ENCODE measurements around the gene TTYH2.
A peak's percentile ranks its signal among the peaks of the same experiment; 100 is the strongest.
"Not testable (repeated sequence)": the region's sequence is repeated elsewhere in the genome, so short reads cannot be mapped to it uniquely, and the experiment has no call there.

The TTYH2 gene

DNA sequence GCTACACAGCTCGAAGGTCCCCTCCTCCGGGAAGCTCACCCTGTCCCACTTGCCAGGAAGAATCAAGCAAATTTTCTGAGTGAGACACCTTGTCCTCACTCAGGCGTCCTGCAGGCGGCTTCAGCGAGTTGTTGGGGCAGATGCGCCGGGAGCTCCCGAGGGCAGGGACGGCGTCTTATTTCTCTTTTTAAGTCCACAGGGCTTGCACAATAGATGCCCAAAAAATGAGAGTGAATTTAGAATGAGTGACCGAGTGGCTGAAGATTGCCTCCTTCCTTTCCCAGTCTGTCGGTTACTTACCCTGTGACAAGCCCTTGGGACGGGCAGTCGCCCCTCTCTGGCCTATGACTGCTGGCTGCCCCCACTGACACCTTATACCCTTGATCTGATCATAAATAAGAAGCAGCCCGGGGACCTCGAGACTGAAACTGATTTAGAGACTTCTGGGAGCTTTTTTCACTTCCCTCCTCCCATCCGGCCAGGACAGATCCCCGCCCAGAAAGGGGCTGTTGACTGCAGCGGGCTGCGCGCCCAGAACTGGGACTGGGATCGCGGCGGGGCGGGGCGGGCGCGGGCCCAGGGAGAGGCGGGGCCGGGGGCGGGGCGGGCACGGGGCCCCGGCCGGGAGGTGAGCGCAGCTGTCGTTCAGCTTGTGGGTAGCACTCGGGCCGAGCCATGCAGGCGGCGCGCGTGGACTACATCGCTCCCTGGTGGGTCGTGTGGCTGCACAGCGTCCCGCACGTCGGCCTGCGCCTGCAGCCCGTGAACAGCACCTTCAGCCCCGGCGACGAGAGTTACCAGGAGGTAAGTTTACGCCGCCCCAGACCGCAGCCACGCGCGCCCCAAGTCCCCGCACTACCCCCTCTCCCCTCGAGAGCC, at the start of gene TTYH2:
Gene TTYH2, plus strand, starts transcription at position 659 of the 879 bp plus-strand sequence. Its CDS starts 17 bp downstream, at position 676.
- peak; percentile 76 for DNase-seq (ENCODE audit: low spot score)

DNA sequence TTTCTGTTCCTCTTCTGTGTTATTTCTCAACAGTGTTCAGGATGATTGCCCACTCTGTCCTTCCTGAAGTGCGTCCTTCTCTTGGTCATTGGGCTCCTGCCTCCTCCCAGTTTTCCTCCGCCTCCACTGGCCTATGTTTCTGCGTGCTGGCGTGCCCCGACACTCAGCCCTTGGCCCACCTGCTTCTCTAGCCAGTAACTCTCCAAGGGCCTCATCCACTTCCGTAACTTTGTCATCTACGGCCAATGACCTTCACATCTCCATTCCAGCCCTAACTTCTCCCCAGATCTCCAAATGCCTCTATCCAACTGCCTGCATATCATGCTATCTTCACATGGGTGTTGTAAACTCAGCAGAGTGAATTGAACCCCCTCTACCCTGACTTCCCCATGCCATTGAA, 49.5 kb upstream of the TTYH2 start:
- DNase-seq (ENCODE audit: low spot score) = no peak

- DNase-seq (ENCODE audit: low spot score) = no peak
Measured at GRCh38 chr17:74164446-74165045, 48.8 kb upstream of the TTYH2 start.

- DNase-seq (ENCODE audit: low spot score) = no peak
Measured at GRCh38 chr17:74165797-74166365, 47.5 kb upstream of the TTYH2 start.

GRCh38 chr17:74170924-74171323, 42.4 kb upstream of the TTYH2 start:
- no peak for DNase-seq (ENCODE audit: low spot score)

DNA sequence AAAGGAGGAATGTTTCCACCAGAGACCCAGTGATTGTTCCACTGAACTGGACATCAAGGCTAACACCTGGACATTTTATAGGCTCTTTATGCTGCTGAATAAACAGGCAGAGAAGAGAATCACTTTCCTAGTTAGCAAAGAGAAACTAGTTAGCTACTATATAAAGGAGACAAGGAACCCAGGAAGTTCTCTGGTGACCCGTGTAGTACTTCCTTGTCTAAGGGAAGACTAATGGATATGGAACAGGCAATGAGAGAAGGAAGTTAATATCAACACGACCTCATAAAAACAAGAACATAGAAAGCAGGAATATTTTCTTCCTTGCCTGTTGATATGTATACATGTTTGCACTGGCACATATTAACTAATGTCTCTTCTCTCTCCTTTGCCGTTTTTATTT, 40.7 kb upstream of the TTYH2 start:
- DNase-seq (ENCODE audit: low spot score) = no peak

DNA sequence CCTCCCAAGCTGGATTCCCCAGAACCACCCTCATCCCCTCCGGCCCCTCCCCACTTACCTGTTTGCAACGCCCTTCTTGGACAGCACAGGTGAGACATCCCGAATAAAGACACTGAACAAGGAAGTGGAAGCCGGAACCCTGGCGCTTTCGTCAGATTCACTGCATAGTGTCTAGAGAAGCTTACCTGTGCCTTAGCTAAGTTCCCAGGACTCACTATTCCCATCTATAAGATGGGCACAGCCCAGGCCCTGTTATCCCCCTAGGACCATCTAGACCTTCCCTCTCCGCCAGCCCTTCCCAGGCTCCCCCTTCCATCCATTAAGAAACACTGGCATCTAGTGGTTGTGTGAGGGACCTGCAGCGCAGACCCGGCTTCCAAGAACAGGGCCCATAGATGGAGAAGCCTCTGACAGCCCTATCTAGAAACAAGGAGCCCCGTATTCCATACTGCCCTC, 36.8 kb upstream of the TTYH2 start:
- DNase-seq (ENCODE audit: low spot score) = peak; percentile 19

- no peak for DNase-seq (ENCODE audit: low spot score)
Measured at GRCh38 chr17:74177018-74177450, 36.3 kb upstream of the TTYH2 start.

DNA sequence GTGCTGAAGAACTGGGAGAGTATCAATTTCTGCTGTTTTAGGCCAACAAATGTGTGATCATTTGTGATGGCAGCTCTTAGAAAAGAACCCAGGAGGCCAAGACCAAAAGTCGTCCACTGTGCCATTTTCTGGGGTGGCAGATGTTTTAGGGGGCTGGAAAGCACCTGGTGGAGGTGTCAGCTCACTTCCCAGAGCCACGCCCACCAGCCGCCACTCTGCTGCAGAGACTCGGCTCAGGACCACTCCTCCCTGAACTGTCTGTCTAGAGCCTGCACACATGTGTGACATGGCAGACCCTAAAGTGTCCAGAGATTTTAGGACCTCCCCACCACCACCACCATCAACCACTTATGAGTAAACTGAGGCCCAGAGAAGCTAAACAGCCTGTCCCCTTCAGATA, 33.8 kb upstream of the TTYH2 start:
- DNase-seq (ENCODE audit: low spot score) = no peak

DNA sequence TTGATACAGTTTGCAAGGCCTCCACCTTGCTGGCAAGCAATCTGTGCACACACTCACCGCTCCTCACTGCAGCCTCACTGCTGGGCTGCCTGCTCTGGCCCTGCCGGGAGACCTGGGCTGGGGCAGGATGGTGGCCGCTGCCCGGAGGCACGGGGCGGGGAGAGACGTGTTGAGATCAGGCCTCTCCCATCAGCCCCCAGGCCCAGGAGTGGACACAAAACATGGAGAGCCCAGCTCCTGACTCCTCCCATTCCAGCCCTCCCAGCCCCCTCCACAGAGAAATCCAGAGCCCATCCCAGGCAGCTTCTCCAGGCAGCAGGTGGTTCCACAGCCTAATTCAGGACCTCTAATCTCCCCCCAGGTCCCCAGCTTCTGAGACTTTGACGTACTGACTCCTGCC, 33.0 kb upstream of the TTYH2 start:
- no peak for DNase-seq (ENCODE audit: low spot score)

DNA sequence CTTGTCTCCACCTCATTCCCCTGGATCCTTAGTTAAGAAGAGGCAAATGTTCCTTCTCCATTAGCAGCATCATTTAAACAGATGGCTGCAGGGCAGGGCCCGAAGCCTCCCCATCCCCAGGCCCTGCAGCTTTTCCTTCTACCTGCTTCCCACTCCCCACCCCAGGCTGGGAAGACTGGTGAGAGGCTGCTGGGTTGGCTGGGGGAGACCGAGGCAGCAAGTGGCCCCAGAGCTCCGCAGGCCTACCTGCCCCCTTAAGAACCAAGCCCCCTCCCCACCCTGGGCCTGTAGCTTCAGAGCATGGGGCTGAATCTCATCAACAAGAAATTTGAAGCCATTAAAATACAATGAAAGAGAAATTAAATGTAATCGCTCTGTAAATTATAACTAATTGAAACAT, 32.0 kb upstream of the TTYH2 start:
- no peak for DNase-seq (ENCODE audit: low spot score)

DNA sequence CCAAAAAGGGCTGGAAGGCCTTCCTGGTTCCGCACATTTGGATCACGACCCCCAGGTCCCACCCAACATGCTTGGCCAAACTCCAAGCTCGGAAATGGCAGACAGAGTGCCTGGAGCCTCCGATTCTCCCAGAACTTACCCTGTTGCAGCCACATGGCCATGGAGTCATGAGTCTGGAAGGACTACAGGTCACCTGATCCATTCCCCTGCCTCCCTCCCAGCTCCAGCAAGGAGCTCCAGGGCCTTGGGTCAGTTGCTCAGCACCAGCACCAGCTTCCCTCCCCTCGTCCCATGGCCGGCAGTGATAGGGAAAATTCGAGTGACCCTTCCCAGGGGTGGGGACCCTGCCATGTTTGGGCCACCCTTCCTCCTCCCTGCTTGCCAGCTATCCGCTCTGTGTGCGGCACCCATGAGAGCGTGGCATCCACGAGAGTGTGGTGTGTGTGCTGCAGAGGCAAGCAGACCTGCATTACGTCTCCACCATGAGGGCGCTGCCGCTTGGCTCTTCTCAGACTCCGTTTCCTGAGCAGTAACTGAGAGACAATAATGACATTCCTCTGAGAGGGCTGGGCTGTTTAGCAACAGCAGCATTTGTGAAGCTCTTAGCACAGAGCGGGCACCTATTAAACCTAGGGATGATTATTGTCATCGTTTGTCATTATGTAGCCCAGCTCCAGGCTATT, 31.2 kb upstream of the TTYH2 start:
- DNase-seq (ENCODE audit: low spot score) = no peak

- DNase-seq (ENCODE audit: low spot score) = no peak
Measured at GRCh38 chr17:74183411-74183810, 30.0 kb upstream of the TTYH2 start.

DNA sequence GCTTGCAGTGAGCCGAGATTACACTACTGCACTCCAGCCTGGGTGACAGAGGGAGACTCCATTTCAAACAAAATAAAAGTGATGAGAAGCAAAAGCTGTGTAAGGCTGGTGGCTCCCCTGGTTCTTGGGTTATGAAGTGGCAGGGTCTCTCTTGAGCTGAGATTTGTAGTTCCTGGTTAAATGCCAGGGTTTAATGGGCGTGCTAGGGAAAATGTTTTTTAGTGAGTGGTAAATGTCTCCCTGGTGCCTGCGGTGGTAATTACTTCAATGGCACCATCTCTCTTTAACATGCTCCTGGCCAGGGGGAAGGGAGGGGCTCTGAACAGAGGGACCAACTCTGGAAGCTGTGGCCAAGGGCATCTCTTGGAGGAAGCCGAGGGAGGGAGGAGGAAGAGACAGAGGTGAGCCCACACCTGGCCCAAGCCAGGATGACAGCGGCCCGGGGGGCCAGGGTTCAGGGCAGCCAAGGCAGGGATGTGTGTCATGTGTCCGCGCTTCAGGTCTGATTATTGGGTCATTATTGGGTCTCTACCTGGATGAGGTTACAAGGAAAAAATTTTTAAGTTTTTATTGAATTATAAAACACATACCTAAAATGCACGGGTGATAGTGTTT, 27.7 kb upstream of the TTYH2 start:
- DNase-seq (ENCODE audit: low spot score) = no peak

DNA sequence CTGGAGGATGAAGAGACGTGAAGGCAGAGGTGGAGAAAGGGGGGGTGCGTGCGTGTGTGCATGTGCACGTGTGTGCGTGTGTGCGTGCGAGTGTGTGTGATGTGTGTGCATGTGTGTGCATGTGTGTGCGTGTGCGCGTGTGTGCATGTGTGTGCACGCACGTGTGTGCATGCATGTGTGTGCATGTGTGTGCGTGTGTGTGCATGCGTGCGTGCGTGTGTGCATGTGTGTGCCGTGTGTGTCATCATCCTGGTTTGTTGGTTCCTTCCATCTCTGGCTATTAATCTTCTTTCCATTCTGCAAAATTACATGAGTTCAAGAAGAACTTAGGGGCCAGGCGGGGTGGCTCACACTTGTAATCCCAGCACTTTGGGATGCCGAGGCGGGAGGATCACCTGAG, 26.9 kb upstream of the TTYH2 start:
- DNase-seq (ENCODE audit: low spot score) = no peak

DNA sequence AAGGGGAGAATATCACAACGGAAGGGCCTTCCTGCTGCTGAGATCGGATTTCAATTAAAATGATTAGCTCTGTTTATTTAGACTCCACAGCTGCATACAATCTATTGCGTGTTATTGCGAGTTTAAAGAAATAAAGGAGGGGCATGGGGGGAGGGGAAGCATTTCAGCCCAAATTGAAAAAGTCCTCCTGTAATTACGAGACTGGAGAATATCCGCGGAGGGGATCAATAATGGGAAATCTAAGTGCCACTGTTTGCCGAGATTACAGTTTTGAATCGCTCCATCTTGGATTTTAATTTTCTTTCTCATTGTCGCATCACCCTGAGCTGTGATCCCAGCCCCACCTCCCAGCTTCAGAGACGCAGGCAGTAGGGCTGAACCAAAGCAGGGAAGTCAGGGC, 25.6 kb upstream of the TTYH2 start:
- no peak for DNase-seq (ENCODE audit: low spot score)

GRCh38 chr17:74188687-74189086, 24.7 kb upstream of the TTYH2 start:
- DNase-seq (ENCODE audit: low spot score) = not testable (repeated sequence)

GRCh38 chr17:74190154-74190553, 23.2 kb upstream of the TTYH2 start:
- no peak for DNase-seq (ENCODE audit: low spot score)

DNA sequence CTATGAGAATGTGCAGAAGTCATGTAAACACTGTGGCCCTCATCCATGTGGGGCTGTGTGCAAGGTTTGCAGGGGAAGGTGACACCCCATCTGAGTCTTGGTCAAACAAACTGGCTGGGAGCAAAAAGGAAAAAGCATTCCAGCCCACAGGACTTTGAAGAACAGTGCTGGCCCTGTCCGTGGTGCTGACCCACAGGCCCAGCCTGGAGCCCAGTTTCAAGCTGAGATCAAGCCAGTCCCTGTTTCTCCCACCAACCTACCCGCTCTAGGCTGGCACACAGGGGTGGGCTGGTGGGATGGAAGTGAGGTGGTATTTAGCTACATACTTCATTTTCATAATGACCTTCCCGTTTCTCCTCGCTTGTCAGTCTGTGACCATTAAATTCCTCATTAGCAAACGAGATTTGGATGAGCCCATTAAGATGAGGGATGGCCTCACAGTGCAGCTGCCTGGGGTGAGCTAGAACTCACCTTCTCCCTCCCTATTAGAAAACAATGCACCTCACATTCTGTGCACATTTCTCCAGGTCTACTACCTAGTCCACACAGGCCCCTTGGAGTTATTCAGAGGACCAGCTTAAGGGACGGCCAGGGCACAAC, 22.5 kb upstream of the TTYH2 start:
- no peak for DNase-seq (ENCODE audit: low spot score)

DNA sequence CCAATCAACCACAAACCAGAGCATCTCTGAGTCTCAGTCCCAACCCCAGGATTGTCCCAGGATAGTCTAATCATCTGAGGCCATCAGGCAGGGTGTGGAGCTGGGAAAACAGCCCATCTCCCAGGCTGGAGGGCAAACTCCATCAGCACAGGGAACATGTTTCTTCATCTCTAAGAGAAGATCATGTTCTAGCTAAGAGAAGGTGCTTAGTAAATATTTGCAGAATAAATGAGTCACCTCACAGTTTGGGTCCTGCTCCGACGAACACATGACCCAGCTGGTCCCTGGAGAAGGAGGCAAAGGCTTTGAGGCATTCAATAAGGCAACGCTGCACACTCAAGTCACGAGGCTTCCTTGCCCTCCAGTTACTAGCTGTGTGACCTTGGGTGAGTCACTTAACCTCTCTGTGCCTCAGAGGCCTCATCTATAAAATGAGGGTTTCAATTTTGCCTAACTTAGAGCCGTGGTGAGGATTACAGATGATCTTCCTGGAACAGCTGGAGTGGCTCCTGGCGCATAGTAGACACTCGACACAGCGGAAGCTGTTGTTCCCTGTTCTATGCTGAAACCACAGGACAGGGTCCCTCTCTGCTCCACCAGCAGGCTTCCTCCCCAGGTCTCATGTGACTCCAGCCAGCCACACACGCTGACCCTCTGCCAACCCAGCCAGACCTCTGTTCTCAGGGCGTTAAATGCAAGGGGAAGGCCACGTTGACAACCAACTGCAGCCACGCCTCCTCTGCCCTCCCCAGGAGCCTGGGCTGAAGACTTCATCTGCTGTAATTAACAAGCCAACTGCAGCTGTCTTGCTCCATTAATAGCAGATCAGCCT, 20.2 kb upstream of the TTYH2 start:
- DNase-seq (ENCODE audit: low spot score) = no peak

DNA sequence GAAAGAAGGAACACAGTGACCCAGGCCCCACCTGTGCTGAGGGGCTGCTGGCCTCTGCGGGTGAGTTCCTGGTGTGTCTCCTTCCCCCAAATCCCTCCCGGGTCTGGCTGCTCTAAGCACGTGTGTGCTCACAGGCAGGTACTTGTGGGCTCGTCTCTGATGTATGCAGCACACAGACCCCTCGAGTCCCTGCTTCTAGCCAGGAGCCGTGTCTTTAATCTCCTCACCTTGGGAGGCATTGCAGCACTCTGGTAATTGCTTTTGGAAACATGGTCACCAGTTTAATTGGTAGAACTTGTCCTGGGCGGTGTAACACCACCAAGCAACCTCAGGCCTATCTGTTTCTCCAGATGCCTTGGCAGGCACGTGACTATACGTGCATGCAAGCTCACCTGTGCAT, 18.7 kb upstream of the TTYH2 start:
- DNase-seq (ENCODE audit: low spot score) = no peak

Measured in CD4-positive, alpha-beta T cell treated with Interleukin-6 at 100 ng/mL for 8 hours (primary cell).